CD4-positive, CD25-positive, alpha-beta regulatory T cell (primary cell): ENCODE measurements around the gene BLOC1S3. TPM values are rescaled to one million over a fixed set of nuclear protein-coding genes. Genes with fewer than 3 reads are reported as not detected.
A peak's percentile ranks its signal among the peaks of the same experiment; 100 is the strongest.

Experiments
- ATAC-seq, 2 donors: fragments of 150-1000 bp; cut with Tn5 transposase; one replicate each; pipeline ENCODE4 v1.10.0; 2021; ENCODE audit warnings: low read depth in 2 of 2, moderate number of reproducible peaks in 2 of 2, moderate library complexity in 1 of 2
- DNase-seq, 3 donors: peaks; one replicate each; pipeline versions ENCODE4 v3.0.0 to v3.0.0-alpha.2; 2012 to 2022; ENCODE audit warnings: mixed read lengths in 1 of 3
- H3K27ac ChIP-seq: one replicate; pipeline ENCODE4 v1.7.0; 2013; ENCODE audit warnings: mild to moderate bottlenecking, low read length; ENCODE audit not compliant: insufficient read depth, poor library complexity, severe bottlenecking
- H3K27me3 ChIP-seq: one replicate; pipeline ENCODE4 v1.7.0; 2013; ENCODE audit warnings: low read length; ENCODE audit not compliant: control insufficient read depth, insufficient read depth
- H3K36me3 ChIP-seq: one replicate; pipeline ENCODE4 v1.7.0; 2013; ENCODE audit warnings: mild to moderate bottlenecking, low read length, moderate library complexity; ENCODE audit not compliant: control insufficient read depth, insufficient read depth
- H3K4me1 ChIP-seq: 2 replicates; pipeline ENCODE4 v1.7.0; 2013; ENCODE audit warnings: mild to moderate bottlenecking, low read length; ENCODE audit not compliant: insufficient read depth, control insufficient read depth, poor library complexity, severe bottlenecking
- H3K4me3 ChIP-seq: one replicate; pipeline ENCODE4 v1.7.0; 2013; ENCODE audit warnings: low read depth, mild to moderate bottlenecking, low read length, moderate library complexity
- H3K9me3 ChIP-seq, 2 experiments: 1 replicate in 1 of 2; 2 replicates in 1 of 2; pipeline ENCODE4 v1.7.0; 2013; ENCODE audit warnings: low read length in 2 of 2, mild to moderate bottlenecking in 1 of 2, moderate library complexity in 1 of 2; ENCODE audit not compliant: control insufficient read depth in 2 of 2
- H3K27ac Mint-ChIP-seq, 3 donors: one replicate each; pipeline ENCODE4 v1.8.0; 2020 to 2022; ENCODE audit warnings: mild to moderate bottlenecking in 3 of 3, mixed read lengths in 3 of 3, moderate library complexity in 2 of 3
- H3K27me3 Mint-ChIP-seq: one replicate; pipeline ENCODE4 v1.8.0; 2022; ENCODE audit warnings: mild to moderate bottlenecking, mixed read lengths
- H3K36me3 Mint-ChIP-seq: one replicate; pipeline ENCODE4 v1.8.0; 2020; ENCODE audit warnings: mixed read lengths
- H3K4me1 Mint-ChIP-seq, 4 donors: one replicate each; pipeline ENCODE4 v1.8.0; 2020 to 2022; ENCODE audit warnings: mixed read lengths in 4 of 4, mild to moderate bottlenecking in 1 of 4
- H3K4me3 Mint-ChIP-seq, 4 donors: one replicate each; pipeline ENCODE4 v1.8.0; 2020 to 2022; ENCODE audit warnings: mild to moderate bottlenecking in 4 of 4, mixed read lengths in 4 of 4, moderate library complexity in 3 of 4
- H3K9me3 Mint-ChIP-seq, 7 donors: one replicate each; pipeline ENCODE4 v1.8.0; 2020 to 2022; ENCODE audit warnings: mixed read lengths in 7 of 7, mild to moderate bottlenecking in 3 of 7, moderate library complexity in 2 of 7
- polyA plus RNA-seq, 4 donors: library from polyadenylated mRNA; unstranded; fragments of 300-500 nt; fragmentation: Illumina TruSeq; gene quantifications; one replicate each; pipeline ENCODE4 v1.2.3, GENCODE V29; 2021
- total RNA-seq: library from RNA; stranded (reverse); gene quantifications from one replicate; pipeline ENCODE4 v1.2.3, GENCODE V29; 2022

The BLOC1S3 gene
- total and polyA plus RNA-seq, 5 donors from 2014 or later: 12.8 to 22.9 (median 18.5) TPM

DNA sequence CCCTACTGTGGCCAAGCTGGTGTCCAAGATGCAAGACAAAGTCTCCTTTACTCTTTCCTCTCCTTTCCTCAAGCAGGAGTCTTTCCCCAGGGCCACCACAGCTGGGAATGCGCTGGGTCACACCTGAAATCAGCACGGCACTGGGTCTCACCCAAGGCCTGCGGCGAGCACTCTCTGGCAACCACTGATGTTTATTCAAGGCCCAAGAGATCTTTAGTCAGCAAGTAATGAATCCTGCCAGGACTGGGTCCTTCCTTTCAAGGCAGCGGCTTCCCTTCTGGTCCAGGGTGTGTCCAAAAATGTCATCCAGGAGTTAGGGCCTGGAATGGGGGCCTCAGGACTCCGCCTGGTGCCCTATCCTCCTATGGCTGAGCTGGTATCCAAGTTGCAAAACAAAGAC lies 24.1 kb downstream of the BLOC1S3 start:
- H3K27ac Mint-ChIP-seq: peak overlapping the region in 1 of 3 donors; percentile 14
- H3K4me3 Mint-ChIP-seq: no peak overlapping the region
- ATAC-seq (no peak), DNase-seq (no peak)
- no peaks in the 10 kb centered on the region for H3K27me3 Mint-ChIP-seq
- no peaks in the 10 kb centered on the region for H3K36me3 Mint-ChIP-seq
- Histone ChIP-seq H3K4me3 (no peak overlapping the region), H3K36me3 (no peaks in the 10 kb centered on the region), H3K27ac (no peak overlapping the region), H3K4me1 (no peaks in the 10 kb centered on the region), H3K9me3 (no peaks in the 10 kb centered on the region), H3K27me3 (no peaks in the 10 kb centered on the region)
- no peaks in the 10 kb centered on the region for H3K4me1 Mint-ChIP-seq
- H3K9me3 Mint-ChIP-seq: peaks cover 0 to 1% (median 0%) of the 10 kb centered on the region in 7 donors

DNA sequence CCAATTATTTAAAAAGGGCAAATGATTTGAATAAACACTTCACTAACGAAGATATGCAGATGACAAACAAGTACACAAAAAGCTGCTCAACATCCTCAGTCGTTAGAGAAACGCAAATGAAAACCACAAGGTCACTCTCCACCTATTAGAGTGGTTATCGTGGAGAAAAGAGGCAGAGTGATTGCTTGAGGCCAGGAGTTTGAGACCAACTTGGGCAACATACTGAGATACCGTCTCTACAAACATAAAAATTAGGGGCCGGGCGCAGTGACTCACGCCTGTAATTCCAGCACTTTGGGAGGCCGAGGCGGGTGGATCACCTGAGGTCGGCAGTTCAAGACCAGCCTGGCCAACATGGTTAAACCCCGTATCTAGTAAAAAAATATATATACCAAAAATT lies 27.2 kb downstream of the BLOC1S3 start:
- ATAC-seq (no peak), DNase-seq (no peak)
- H3K27ac Mint-ChIP-seq: no peak overlapping the region
- Histone ChIP-seq H3K27ac (no peak overlapping the region), H3K36me3 (no peaks in the 10 kb centered on the region), H3K27me3 (no peaks in the 10 kb centered on the region), H3K4me1 (no peaks in the 10 kb centered on the region), H3K9me3 (no peaks in the 10 kb centered on the region), H3K4me3 (no peak overlapping the region)
- peaks cover 0 to 1% (median 0%) of the 10 kb centered on the region in 7 donors for H3K9me3 Mint-ChIP-seq
- H3K4me3 Mint-ChIP-seq: no peak overlapping the region
- peaks cover 0 to 2% (median 0%) of the 10 kb centered on the region in 4 donors for H3K4me1 Mint-ChIP-seq
- no peaks in the 10 kb centered on the region for H3K36me3 Mint-ChIP-seq
- peaks cover 5% of the 10 kb centered on the region for H3K27me3 Mint-ChIP-seq

- Mint-ChIP-seq H3K27me3 (peaks cover 6% of the 10 kb centered on the region), H3K4me1 (peaks cover 0 to 2% (median 0%) of the 10 kb centered on the region in 4 donors), H3K36me3 (no peaks in the 10 kb centered on the region), H3K9me3 (peaks cover 0 to 1% (median 0%) of the 10 kb centered on the region in 7 donors), H3K27ac (no peak overlapping the region), H3K4me3 (no peak overlapping the region)
- ATAC-seq (no peak), DNase-seq (no peak)
- H3K27me3 ChIP-seq: no peaks in the 10 kb centered on the region
- H3K4me1 ChIP-seq: no peaks in the 10 kb centered on the region
- H3K36me3 ChIP-seq: no peaks in the 10 kb centered on the region
- no peak overlapping the region for H3K4me3 ChIP-seq
- H3K27ac ChIP-seq: no peak overlapping the region
- H3K9me3 ChIP-seq: no peaks in the 10 kb centered on the region
Observed at GRCh38 chr19:45206328-45206727, 27.7 kb downstream of the BLOC1S3 start.

GRCh38 chr19:45211751-45212381 lies 33.3 kb downstream of the BLOC1S3 start:
- H3K27ac Mint-ChIP-seq: no peak overlapping the region
- H3K4me3 Mint-ChIP-seq: no peak overlapping the region
- ATAC-seq (no peak), DNase-seq (no peak)
- H3K36me3 ChIP-seq: no peaks in the 10 kb centered on the region
- peaks cover 2% of the 10 kb centered on the region for H3K27me3 ChIP-seq
- no peaks in the 10 kb centered on the region for H3K9me3 ChIP-seq
- no peaks in the 10 kb centered on the region for H3K9me3 Mint-ChIP-seq
- peaks cover 29% of the 10 kb centered on the region for H3K27me3 Mint-ChIP-seq
- peaks cover 0 to 2% (median under 1%) of the 10 kb centered on the region in 4 donors for H3K4me1 Mint-ChIP-seq
- no peaks in the 10 kb centered on the region for H3K4me1 ChIP-seq
- no peak overlapping the region for H3K4me3 ChIP-seq
- H3K36me3 Mint-ChIP-seq: no peaks in the 10 kb centered on the region
- no peak overlapping the region for H3K27ac ChIP-seq

GRCh38 chr19:45213031-45213430 lies 34.4 kb downstream of the BLOC1S3 start:
- Histone ChIP-seq H3K27ac (no peak overlapping the region), H3K27me3 (peaks cover 5% of the 10 kb centered on the region), H3K9me3 (no peaks in the 10 kb centered on the region), H3K36me3 (no peaks in the 10 kb centered on the region), H3K4me1 (no peaks in the 10 kb centered on the region), H3K4me3 (no peak overlapping the region)
- no peak for DNase-seq
- no peak for ATAC-seq
- Mint-ChIP-seq H3K9me3 (no peaks in the 10 kb centered on the region), H3K4me1 (peaks cover 0 to 2% (median under 1%) of the 10 kb centered on the region in 4 donors), H3K27ac (no peak overlapping the region), H3K27me3 (peaks cover 34% of the 10 kb centered on the region), H3K36me3 (no peaks in the 10 kb centered on the region), H3K4me3 (no peak overlapping the region)

- ATAC-seq (no peak), DNase-seq (no peak)
- Histone ChIP-seq H3K36me3 (no peaks in the 10 kb centered on the region), H3K27ac (no peak overlapping the region), H3K27me3 (peaks cover 7% of the 10 kb centered on the region), H3K4me1 (no peaks in the 10 kb centered on the region), H3K9me3 (no peaks in the 10 kb centered on the region), H3K4me3 (no peak overlapping the region)
- peaks cover 0 to 1% (median 0%) of the 10 kb centered on the region in 4 donors for H3K4me1 Mint-ChIP-seq
- peaks cover 46% of the 10 kb centered on the region for H3K27me3 Mint-ChIP-seq
- no peak overlapping the region for H3K27ac Mint-ChIP-seq
- H3K4me3 Mint-ChIP-seq: no peak overlapping the region
- H3K36me3 Mint-ChIP-seq: no peaks in the 10 kb centered on the region
- peaks cover 0 to 2% (median 0%) of the 10 kb centered on the region in 7 donors for H3K9me3 Mint-ChIP-seq
Observed at GRCh38 chr19:45215391-45216191, 37.0 kb downstream of the BLOC1S3 start.

DNA sequence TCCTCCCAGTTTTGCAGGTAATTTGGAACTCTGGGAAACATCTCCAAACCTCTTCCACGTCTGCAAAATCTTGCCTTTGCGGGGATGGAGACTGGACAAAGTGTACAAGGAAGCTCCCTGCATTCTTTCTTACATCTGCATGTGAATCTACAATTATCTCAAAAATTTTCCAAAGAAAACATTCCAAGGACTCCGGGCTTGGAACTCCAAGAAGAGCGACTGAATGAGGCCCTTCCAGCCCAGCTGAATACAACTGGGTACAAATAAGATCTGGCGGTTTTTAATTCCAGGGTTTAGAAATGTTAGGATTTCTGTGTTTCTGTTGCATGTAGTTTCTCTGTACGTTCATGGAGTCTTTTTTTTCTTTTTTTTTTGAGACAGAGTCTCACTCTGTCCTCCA lies 38.1 kb downstream of the BLOC1S3 start:
- peaks cover 48% of the 10 kb centered on the region for H3K27me3 Mint-ChIP-seq

More for the DNA sequence above, 38.1 kb downstream of the BLOC1S3 start:
- H3K27ac Mint-ChIP-seq: no peak overlapping the region
- Histone ChIP-seq H3K9me3 (no peaks in the 10 kb centered on the region), H3K27ac (no peak overlapping the region), H3K4me1 (no peaks in the 10 kb centered on the region), H3K36me3 (no peaks in the 10 kb centered on the region), H3K4me3 (no peak overlapping the region), H3K27me3 (peaks cover 7% of the 10 kb centered on the region)
- H3K9me3 Mint-ChIP-seq: peaks cover 0 to 2% (median 0%) of the 10 kb centered on the region in 7 donors
- no peak overlapping the region for H3K4me3 Mint-ChIP-seq
- DNase-seq: no peak
- H3K4me1 Mint-ChIP-seq: peaks cover 0 to 1% (median 0%) of the 10 kb centered on the region in 4 donors
- no peak for ATAC-seq
- H3K36me3 Mint-ChIP-seq: no peaks in the 10 kb centered on the region
